Upper lobe of left lung (tissue), 4 donors: ENCODE results near the gene TDRD7.

Experiments
- EP300 ChIP-seq, 4 donors: sonication (generic); formaldehyde crosslinking; IDR thresholded peaks; one replicate each; pipeline ENCODE4 v1.5.1; 2017; ENCODE audit warnings: antibody characterized with exemption in 4 of 4, control low read depth in 2 of 4
- POLR2A ChIP-seq, 4 donors: fragments of 450-650 bp; IDR thresholded peaks; one replicate each; pipeline ENCODE4 v1.5.1; 2016 to 2017; ENCODE audit warnings: antibody characterized with exemption in 4 of 4, mild to moderate bottlenecking in 2 of 4
- POLR2AphosphoS5 ChIP-seq, 2 donors: sonication (generic); formaldehyde crosslinking; IDR thresholded peaks; one replicate each; pipeline ENCODE4 v1.5.1; 2017; ENCODE audit warnings: antibody characterized with exemption in 2 of 2
- TF ChIP-seq, protein P1 (sequence below), 6 experiments: fragments of 450-650 bp in 4 of 6; fragments of 200-600 bp in 2 of 6; sonication (generic) in 2 of 6; IDR thresholded peaks; one replicate each; pipeline ENCODE4 v1.5.1; 2016 to 2019; ENCODE audit warnings: antibody characterized with exemption in 6 of 6

DNA sequence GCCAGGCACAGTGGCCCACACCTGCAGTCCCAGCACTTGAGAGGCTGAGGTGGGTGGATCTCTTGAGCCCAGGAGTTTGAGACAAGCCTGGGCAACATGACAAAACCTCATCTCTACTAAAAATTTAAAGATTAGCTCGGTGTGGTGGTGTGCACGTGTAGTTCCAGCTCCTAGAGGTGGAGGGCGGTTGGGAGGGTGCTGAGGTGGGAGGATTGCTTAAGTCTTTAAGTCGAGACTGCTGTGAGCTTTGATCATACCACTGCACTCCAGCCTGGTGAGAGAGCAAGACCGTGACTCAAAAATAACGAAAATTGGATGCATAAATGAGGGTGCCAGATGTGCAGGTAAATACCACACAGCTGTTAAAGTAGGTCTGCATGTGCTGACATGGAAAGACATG, 39.3 kb upstream of the TDRD7 start:
- TF ChIP-seq, protein P1, sequence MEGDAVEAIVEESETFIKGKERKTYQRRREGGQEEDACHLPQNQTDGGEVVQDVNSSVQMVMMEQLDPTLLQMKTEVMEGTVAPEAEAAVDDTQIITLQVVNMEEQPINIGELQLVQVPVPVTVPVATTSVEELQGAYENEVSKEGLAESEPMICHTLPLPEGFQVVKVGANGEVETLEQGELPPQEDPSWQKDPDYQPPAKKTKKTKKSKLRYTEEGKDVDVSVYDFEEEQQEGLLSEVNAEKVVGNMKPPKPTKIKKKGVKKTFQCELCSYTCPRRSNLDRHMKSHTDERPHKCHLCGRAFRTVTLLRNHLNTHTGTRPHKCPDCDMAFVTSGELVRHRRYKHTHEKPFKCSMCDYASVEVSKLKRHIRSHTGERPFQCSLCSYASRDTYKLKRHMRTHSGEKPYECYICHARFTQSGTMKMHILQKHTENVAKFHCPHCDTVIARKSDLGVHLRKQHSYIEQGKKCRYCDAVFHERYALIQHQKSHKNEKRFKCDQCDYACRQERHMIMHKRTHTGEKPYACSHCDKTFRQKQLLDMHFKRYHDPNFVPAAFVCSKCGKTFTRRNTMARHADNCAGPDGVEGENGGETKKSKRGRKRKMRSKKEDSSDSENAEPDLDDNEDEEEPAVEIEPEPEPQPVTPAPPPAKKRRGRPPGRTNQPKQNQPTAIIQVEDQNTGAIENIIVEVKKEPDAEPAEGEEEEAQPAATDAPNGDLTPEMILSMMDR (IDR thresholded peaks at IDR 0.05): no peak
- TF ChIP-seq EP300 (IDR thresholded peaks at IDR 0.05) (no peak), POLR2A (IDR thresholded peaks at IDR 0.05) (no peak), POLR2AphosphoS5 (IDR thresholded peaks at IDR 0.05) (no peak)
